HG03060 (cell line): Measurements from ENCODE around the gene RPGR.

ENCODE experiments used
- ATAC-seq: cut with Tn5 transposase; IDR thresholded peaks from one replicate; pipeline ENCODE4 v1.9.1; 2021; ENCODE audit warnings: low read depth, moderate number of reproducible peaks; ENCODE audit not compliant: unreplicated experiment

Gene RPGR, protein sequence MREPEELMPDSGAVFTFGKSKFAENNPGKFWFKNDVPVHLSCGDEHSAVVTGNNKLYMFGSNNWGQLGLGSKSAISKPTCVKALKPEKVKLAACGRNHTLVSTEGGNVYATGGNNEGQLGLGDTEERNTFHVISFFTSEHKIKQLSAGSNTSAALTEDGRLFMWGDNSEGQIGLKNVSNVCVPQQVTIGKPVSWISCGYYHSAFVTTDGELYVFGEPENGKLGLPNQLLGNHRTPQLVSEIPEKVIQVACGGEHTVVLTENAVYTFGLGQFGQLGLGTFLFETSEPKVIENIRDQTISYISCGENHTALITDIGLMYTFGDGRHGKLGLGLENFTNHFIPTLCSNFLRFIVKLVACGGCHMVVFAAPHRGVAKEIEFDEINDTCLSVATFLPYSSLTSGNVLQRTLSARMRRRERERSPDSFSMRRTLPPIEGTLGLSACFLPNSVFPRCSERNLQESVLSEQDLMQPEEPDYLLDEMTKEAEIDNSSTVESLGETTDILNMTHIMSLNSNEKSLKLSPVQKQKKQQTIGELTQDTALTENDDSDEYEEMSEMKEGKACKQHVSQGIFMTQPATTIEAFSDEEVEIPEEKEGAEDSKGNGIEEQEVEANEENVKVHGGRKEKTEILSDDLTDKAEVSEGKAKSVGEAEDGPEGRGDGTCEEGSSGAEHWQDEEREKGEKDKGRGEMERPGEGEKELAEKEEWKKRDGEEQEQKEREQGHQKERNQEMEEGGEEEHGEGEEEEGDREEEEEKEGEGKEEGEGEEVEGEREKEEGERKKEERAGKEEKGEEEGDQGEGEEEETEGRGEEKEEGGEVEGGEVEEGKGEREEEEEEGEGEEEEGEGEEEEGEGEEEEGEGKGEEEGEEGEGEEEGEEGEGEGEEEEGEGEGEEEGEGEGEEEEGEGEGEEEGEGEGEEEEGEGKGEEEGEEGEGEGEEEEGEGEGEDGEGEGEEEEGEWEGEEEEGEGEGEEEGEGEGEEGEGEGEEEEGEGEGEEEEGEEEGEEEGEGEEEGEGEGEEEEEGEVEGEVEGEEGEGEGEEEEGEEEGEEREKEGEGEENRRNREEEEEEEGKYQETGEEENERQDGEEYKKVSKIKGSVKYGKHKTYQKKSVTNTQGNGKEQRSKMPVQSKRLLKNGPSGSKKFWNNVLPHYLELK

DNA sequence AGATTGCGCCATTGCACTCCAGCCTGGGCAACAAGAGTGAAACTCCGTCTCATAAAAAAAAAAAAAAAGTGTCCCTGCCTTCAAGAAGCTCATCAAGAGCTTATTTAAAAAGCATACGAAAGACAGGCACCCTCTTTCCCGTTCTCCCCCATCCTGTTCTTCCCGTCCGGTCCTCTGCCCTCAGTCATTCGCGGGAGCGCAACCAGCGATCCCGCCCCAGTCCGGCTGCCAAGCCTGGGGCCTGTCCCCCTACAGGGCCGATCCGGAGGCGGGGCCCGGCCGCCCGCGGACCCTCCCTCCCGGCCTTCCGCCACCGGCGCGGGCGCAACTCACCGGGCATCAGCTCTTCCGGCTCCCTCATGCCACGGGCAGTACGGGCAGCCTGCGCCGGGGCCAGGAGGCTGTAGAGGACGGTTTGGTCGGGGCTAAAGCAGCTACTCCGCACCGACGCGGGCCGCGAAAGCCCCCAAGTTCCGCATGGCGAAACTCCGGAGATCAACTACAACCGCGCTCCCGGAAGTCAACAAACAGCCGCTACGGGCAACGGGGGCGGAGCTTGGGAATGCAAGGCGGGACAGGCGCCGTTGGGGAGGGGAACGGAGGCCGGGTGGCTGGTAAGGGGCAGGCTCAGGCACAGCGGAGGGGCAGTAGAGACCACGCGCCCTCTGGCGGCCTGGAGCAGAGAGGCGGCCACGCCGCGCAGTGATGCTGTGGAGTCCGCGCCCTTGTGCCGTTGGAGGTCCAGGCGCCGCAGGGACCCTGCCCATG is at the start of gene RPGR:
Gene RPGR, minus strand, starts transcription at position 503 of the 768 bp plus-strand sequence. Its CDS starts 142 bp downstream, at position 361.
- peak; percentile 86 for ATAC-seq

GRCh38 chrX:38376747-38377146 is 49.4 kb upstream of the RPGR start:
- ATAC-seq, result no peak

DNA sequence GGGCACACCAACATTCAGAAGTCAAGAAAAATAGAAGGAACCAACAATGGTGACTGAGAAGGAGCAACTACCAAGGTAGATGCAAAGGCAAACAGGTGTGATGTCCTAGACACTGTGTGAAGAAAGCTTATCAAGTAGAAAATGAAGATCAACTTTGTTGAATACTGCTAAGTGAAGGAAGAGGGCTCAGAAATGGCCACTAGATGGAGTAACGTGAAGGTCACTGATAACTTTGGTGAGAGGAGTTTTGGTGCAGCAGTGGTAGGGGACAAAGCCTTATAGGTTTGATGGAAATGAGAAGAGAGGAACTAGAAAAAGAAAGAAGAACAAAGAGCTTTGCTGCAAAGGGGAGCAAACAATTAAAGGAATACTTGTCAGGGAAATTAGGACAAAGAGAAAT is 48.6 kb upstream of the RPGR start:
- no peak for ATAC-seq

DNA sequence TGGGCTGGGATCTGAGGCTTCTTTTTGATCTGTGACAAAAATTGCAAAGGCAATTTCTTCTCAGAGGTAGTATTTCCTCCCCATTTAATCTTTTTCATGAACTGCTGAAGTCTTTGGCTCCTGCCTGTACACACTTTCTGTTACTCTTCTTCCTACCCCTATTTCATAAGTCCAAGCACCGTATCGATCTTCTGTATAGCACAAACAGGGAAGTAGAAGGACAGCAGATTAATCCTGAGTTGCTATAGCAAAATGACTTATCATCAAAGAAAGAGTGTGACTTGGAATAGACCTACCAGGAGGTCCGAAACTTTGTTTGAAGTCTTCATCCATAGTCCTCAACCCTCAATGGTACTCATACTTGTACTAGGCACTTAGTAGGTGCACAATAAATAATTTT is 47.1 kb upstream of the RPGR start:
- no peak for ATAC-seq

DNA sequence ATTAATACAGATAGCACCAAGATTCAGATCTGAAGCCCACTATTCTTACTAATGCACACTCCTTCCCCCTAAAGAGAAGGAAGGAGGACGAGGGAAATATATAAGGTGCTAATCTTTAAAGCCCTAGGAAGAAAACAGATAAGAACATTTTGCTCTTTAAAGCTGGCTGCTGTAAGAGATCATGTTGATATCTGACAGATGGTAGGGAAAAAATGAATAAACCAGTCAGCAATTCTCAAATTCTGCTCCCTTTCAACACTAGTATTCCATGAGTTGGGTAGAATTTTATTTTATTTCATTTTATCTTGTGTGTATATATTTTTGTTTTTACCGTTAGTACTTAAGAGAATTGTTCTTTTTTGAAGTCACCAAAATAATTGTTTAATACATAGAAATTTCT is 44.3 kb upstream of the RPGR start:
- no peak for ATAC-seq

- no peak for ATAC-seq
Measured at GRCh38 chrX:38368774-38369173, 41.5 kb upstream of the RPGR start.

- no peak for ATAC-seq
Measured at GRCh38 chrX:38365954-38366353, 38.6 kb upstream of the RPGR start.

- ATAC-seq, result no peak
Measured at GRCh38 chrX:38363046-38363445, 35.7 kb upstream of the RPGR start.

DNA sequence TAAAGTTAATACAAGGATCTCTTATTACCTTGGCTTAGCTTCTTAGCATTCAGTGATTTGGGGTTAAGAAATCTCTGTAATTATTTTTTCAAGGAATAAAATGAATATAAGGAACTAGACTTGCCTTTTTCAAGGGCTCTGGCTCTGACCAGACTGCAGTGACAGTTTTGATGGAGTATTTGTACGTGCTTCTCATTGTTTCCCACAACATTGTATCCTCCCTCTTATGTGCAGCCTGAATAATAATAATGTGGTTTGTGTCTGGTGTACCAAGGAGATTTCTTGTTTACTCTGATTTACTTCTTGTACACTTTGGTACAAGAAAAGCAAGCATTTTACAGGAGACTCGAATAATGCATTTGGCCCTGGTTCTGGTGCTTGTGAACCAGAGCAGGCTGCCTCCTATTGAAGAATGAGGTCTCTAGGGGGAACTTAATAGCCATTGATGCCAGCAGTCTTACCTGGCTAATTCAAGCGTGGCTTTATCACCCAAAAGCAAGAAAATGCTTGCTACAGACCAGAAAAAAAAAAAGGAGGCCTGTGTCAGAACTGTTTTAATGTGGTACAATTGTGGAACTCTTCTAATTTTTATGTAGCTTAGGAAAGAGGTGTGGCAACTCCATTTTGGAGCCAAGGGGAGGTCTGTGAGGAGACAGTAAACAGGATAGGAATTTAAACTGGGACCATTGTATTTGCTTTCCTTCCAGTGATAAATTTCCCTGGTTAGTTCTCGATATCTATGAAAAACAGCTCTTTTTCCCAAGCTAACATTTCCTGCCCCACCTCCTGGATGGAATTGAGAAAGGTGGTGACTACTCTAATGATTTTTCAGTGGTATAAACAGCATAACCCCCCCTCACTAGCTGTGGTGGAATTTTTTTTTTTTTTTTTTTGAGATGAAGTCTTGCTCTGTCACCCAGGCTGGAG is 30.7 kb upstream of the RPGR start:
- ATAC-seq, result no peak

DNA sequence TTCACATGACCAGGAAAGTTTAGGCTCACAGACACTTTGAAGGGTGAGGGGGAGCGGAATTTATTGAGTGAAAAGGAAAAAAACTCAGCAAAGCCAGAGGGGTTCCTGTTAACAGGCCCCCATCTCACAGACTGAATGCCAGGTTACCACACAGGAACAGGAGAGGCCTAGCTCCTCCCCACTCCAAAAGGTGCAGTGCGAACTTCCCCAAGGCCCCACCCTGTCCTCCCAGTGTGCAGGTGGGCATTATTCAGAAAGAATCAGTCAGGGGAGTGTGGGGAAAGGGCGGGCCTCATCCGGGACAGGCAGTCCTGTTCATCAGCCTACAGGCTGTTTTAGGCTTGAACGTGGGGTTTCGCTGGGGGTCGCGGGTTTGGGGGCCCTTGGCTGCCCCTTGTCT is 29.1 kb upstream of the RPGR start:
- ATAC-seq, result no peak

DNA sequence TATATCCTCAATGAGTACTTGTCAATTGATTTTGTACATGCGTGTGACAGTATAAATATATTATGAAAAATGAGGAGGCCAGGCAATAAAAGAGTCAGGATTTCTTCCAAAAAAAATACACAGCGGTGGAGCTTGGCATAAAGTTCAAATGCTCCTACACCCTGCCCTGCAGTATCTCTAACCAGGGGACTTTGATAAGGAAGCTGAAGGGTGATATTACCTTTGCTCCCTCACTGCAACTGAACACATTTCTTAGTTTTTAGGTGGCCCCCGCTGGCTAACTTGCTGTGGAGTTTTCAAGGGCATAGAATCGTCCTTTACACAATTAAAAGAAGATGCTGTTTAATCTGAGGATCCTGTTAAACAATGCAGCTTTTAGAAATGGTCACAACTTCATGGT is 25.1 kb upstream of the RPGR start, which contains the start of gene OTC:
Gene OTC, plus strand, starts transcription at position 243 of the 400 bp plus-strand sequence. Its CDS starts 93 bp downstream, at position 336.
- no peak for ATAC-seq

GRCh38 chrX:38351346-38351745 is 24.0 kb upstream of the RPGR start:
- no peak for ATAC-seq

DNA sequence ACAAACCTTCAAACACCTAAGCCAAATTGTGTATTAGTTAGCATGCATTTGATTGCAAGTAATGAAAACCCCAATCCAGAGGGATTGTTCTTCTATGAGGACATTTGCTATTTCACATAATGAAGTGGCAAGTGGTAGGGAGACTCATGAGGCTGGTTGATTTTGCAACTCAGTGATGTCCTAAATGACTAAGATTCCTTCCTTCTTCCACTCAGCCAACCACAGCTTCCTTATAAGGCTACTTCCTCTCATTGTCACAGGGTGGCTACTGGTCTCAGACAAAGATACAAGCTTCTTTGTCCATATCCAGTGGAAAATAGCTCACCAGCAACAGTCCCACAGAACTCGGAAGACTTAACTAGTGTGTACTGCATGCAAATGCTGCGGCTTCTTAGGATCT is 19.8 kb upstream of the RPGR start:
- peak; percentile 91 for ATAC-seq

GRCh38 chrX:38346150-38346549 is 18.8 kb upstream of the RPGR start:
- ATAC-seq, result no peak

DNA sequence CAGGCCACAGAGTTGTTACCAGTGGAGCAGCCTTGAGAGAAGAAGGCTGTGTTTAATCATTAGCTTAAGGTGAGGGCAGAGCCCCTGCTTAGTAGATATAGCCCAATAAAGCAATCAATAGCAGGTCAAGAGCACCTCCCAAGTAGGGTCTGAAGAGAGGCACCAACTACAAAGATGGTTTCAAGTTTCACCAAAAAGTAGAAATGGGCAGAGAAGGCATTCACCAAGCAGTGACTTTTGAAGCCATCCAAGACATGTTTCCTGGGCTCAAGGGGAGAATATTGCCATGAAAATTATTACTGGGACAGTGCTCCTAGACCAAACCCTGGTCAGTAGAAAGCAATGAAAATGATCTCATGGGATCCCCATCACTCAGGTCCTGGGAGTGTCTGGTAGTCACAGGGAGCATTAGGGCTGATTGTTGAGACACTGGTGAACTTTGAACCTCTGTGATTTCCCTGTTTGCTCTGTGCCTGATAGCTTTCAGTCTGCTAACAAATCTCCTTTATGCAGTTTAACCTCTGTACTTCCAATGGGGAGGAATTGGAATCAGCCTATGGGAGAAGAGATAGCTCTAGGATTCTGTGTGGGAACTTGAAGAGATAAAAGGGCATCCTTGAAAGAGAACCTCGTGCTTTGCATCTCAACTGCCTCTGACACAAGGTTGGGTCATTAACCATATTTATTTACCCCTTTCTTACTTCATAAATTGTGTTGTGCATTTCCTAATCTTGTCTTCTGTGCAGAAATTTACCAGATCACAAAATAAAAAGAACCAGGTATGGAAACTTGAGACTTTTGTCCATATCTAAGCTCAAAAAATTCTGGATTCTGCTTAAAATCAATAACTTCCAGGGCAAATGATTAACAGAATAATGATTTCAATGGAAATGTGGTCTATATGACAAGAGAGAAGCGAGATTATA is 15.8 kb upstream of the RPGR start:
- no peak for ATAC-seq

DNA sequence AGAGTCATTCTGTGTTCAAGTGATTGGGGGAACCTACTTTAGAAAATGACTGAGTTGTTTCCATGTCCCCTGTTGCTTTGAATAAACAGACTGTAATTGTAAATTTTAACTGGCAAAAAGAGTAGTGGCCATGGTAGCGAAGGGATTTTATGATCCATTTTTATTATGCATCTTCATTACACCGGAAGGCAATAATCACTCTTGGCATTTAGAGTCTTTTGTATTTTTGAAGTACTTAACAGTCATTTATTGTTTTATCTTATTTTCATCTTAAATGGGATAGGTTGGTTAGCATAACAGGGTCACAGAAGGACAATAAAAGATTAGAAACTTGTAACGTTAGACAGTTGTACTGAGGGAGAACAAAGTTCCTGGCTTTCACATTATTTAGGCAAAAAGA is 14.1 kb upstream of the RPGR start:
- no peak for ATAC-seq

GRCh38 chrX:38336538-38337240 is 9.4 kb upstream of the RPGR start:
- no peak for ATAC-seq

- ATAC-seq, result no peak
Measured at GRCh38 chrX:38335382-38335781, 8.1 kb upstream of the RPGR start.
